ENCODE data around the gene PLA2G4D. TPM values are rescaled to one million over a fixed set of nuclear protein-coding genes. Genes with fewer than 3 reads are reported as not detected.

Gene PLA2G4D
- total RNA-seq, 1 donor from 2014 or later: 26.5 TPM

DNA sequence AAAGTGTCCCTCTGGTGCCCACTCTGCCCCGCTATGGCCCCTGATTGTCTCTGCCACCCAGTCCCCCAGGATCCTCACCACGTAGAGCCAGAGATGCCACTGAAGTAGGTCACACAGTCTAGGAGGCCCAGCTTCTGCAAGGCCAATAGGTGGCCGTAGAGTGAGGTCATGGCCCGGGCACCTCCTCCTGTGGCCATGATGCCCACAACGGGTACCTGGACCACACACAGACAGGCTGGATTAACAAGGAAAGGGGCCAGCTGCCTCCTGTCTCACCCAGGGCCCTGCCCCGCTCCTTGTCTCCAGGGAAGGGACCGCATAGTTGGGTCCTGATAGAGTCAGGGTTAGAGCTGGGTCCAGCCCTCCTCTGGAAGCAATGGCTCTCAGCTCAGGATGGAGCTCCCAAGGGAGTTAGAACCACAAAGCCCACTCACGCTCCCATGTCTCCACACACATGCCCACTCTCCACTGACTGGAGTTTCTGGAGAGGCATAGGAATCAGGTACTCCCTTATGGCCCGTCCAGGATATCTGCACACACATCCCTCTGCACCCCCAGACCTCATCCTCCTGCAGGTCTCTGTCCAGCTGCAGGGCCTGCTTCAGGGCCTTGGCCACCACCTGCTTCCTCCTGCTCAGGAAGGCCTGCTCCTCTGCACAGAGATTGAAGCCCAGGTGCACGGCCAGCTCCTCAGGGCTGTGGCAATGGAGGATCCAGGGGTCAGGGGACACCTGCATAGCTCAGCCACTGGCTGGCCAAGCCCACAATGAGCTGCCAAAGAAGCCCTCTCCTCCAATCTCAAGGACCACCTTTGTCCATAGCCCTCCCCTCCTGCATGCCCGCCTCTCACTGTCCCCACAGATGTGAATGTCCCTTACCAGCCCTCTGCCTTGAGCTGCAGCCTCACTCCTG lies 13.2 kb downstream of the PLA2G4D start:
- no peaks in the 10 kb centered on the region for H3K36me3 ChIP-seq
- H3K4me3 ChIP-seq: no peak overlapping the region
- TF ChIP-seq, protein P1, sequence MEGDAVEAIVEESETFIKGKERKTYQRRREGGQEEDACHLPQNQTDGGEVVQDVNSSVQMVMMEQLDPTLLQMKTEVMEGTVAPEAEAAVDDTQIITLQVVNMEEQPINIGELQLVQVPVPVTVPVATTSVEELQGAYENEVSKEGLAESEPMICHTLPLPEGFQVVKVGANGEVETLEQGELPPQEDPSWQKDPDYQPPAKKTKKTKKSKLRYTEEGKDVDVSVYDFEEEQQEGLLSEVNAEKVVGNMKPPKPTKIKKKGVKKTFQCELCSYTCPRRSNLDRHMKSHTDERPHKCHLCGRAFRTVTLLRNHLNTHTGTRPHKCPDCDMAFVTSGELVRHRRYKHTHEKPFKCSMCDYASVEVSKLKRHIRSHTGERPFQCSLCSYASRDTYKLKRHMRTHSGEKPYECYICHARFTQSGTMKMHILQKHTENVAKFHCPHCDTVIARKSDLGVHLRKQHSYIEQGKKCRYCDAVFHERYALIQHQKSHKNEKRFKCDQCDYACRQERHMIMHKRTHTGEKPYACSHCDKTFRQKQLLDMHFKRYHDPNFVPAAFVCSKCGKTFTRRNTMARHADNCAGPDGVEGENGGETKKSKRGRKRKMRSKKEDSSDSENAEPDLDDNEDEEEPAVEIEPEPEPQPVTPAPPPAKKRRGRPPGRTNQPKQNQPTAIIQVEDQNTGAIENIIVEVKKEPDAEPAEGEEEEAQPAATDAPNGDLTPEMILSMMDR (IDR thresholded peaks at IDR 0.05): no peak
- TF ChIP-seq POLR2A (IDR thresholded peaks at IDR 0.05): no peak
- H3K27ac ChIP-seq: no peak overlapping the region
- no peaks in the 10 kb centered on the region for H3K9me3 ChIP-seq
- peaks cover 4% of the 10 kb centered on the region for H3K27me3 ChIP-seq
- intact Hi-C loops (cut with DNase I): no loop called here
- DNase-seq (ENCODE audit: extremely low spot score in 2 of 2): peak in 1 of 2 donors; percentile 72
- H3K4me1 ChIP-seq: peaks cover 8% of the 10 kb centered on the region

DNA sequence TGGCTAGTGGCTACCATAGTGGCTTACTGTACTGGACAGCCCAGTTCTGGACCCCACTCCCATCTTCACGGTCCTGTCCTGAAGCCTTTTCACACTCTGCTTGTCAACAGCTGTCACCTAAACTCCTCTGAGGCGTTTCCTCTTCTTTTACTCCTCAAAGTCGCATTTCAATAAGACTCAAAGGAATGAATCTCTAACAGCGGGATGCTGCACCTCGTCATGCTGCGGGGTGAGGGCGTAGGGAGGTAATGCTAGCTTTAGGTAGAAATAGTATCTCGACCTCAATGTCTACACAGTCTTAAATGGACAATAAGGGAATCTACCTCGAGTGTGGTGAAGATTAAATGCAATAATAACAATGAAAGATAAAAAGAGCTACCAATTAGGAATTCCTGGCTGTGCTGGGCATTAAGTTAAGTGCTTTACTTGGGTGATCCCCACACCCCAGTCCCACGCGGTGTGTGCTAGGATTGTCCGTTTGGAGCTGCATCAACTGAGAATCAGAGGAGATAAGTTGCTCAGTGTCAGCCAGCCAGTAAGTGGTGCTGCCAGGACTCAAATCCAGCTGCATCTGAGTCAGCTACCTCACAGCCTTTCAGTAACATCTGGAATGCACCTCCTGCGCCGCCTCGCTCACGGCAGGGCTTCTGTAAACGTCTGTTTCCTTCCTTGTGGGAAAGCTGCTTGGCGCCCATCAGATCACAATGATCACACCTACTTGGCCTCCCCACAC lies 14.0 kb downstream of the PLA2G4D start:
- no peak for DNase-seq (ENCODE audit: extremely low spot score in 2 of 2)
- H3K27me3 ChIP-seq: peaks cover 4% of the 10 kb centered on the region
- no peak for TF ChIP-seq POLR2AphosphoS5 (IDR thresholded peaks at IDR 0.05; ENCODE audit: insufficient read depth in 1 of 2, low read depth in 1 of 2)
- TF ChIP-seq, protein P1 (IDR thresholded peaks at IDR 0.05): no peak
- TF ChIP-seq POLR2A (IDR thresholded peaks at IDR 0.05): no peak

DNA sequence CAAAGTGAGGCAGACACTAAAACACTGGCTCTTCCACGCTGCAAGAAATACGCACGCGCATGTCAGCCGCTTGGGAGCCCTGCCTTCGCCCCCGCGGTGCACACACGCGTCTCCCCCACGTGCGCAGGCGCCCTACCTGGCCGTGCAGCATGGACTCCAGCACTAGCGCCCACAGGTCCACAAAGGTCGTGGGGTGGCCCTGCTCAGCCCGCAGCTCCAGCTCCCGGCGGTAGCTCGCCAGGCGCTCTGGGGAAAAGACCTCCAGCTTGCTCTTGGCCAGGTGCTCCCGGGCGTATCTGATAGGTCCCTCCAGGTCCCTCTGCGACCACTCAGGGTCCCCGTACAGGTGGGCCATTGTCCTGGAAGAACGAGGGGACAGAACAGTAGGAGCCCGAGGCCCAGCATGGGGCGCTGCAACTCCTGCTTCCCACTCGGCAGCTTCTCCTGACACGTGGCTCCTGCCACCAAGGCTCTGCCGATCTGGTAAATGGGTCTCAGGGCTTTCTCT lies 14.9 kb downstream of the PLA2G4D start:
- peak in 1 of 2 donors; percentile 91 for DNase-seq (ENCODE audit: extremely low spot score in 2 of 2)
- no peak overlapping the region for H3K27ac ChIP-seq
- H3K4me3 ChIP-seq: no peak overlapping the region
- peaks cover 4% of the 10 kb centered on the region for H3K27me3 ChIP-seq
- intact Hi-C loops (cut with DNase I): no loop called here
- H3K36me3 ChIP-seq: no peaks in the 10 kb centered on the region
- H3K4me1 ChIP-seq: peaks cover 5% of the 10 kb centered on the region
- TF ChIP-seq POLR2A (IDR thresholded peaks at IDR 0.05) (no peak), POLR2AphosphoS5 (IDR thresholded peaks at IDR 0.05; ENCODE audit: insufficient read depth in 1 of 2, low read depth in 1 of 2) (no peak)
- TF ChIP-seq, protein P1 (IDR thresholded peaks at IDR 0.05): no peak
- no peaks in the 10 kb centered on the region for H3K9me3 ChIP-seq

More for the DNA sequence above, 14.0 kb downstream of the PLA2G4D start:
- peaks cover 8% of the 10 kb centered on the region for H3K4me1 ChIP-seq
- no peak overlapping the region for H3K27ac ChIP-seq
- intact Hi-C loops (cut with DNase I): no loop called here
- H3K9me3 ChIP-seq: no peaks in the 10 kb centered on the region
- no peaks in the 10 kb centered on the region for H3K36me3 ChIP-seq
- no peak overlapping the region for H3K4me3 ChIP-seq

DNA sequence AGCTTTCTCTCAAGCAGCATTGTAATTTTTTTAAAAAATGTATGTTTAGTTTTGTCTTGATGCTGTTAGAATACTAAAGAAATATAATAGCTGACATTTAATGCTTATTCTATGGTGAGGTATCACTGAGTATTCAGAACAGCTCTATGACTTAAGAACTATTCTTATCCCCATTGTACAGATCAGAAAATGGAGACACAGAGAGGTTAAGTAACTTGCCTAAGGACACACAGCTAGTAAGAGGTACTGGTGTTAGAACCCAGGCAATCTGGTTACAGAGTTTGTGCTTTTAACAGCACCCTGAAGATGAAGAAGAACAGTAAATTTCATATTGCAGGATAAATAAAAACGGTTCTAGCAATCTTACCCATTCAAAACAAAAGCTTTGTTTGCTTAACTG lies 15.5 kb downstream of the PLA2G4D start:
- Histone ChIP-seq H3K27ac (no peak overlapping the region), H3K27me3 (peaks cover under 1% of the 10 kb centered on the region), H3K9me3 (no peaks in the 10 kb centered on the region), H3K36me3 (no peaks in the 10 kb centered on the region), H3K4me3 (no peak overlapping the region), H3K4me1 (no peaks in the 10 kb centered on the region)
- TF ChIP-seq, protein P1 (IDR thresholded peaks at IDR 0.05): no peak
- no peak for TF ChIP-seq POLR2AphosphoS5 (IDR thresholded peaks at IDR 0.05; ENCODE audit: insufficient read depth in 1 of 2, low read depth in 1 of 2)
- TF ChIP-seq POLR2A (IDR thresholded peaks at IDR 0.05): no peak
- DNase-seq (ENCODE audit: extremely low spot score in 2 of 2): no peak
- intact Hi-C loops (cut with DNase I): no loop called here
